H9 (cell line): Measurements from ENCODE around the gene TUNAR. TPM values are rescaled to one million over a fixed set of nuclear protein-coding genes. Genes with fewer than 3 reads are reported as not detected.

Source experiments
- DNase-seq: peaks from one replicate; pipeline ENCODE4 v3.0.0-alpha.2; 2017
- H2AFZ ChIP-seq: one replicate; pipeline ENCODE4 v1.6.1; 2013; ENCODE audit warnings: mild to moderate bottlenecking, low read length, control low read depth, moderate library complexity
- H2AK5ac ChIP-seq: 2 replicates; pipeline ENCODE4 v1.6.1; 2013; ENCODE audit warnings: low read length, control low read depth, mixed read lengths; ENCODE audit not compliant: insufficient read length
- H2BK120ac ChIP-seq: one replicate; pipeline ENCODE4 v1.6.1; 2013; ENCODE audit warnings: low read depth, mild to moderate bottlenecking, low read length, control low read depth, inconsistent platforms; ENCODE audit not compliant: poor library complexity, severe bottlenecking
- H2BK12ac ChIP-seq: 2 replicates; pipeline ENCODE4 v1.6.1; 2013; ENCODE audit warnings: low read length, control low read depth, mixed read lengths, low read depth; ENCODE audit not compliant: insufficient read length
- H2BK15ac ChIP-seq: 2 replicates; pipeline ENCODE4 v1.6.1; 2013; ENCODE audit warnings: low read depth, low read length, control low read depth
- H2BK20ac ChIP-seq: one replicate; pipeline ENCODE4 v1.6.1; 2013; ENCODE audit warnings: low read depth, mild to moderate bottlenecking, low read length, control low read depth, inconsistent platforms; ENCODE audit not compliant: poor library complexity, severe bottlenecking
- H2BK5ac ChIP-seq: 2 replicates; pipeline ENCODE4 v1.6.1; 2013; ENCODE audit warnings: low read length, control low read depth, mixed read lengths; ENCODE audit not compliant: insufficient read length
- H3K14ac ChIP-seq: 2 replicates; pipeline ENCODE4 v1.6.1; 2013; ENCODE audit warnings: low read length, control low read depth; ENCODE audit not compliant: insufficient read depth
- H3K18ac ChIP-seq: 2 replicates; pipeline ENCODE4 v1.6.1; 2013; ENCODE audit warnings: low read depth, mild to moderate bottlenecking, mixed read lengths, low read length, control low read depth; ENCODE audit not compliant: insufficient read length
- H3K23ac ChIP-seq: 2 replicates; pipeline ENCODE4 v1.6.1; 2013; ENCODE audit warnings: low read length, control low read depth, mixed read lengths, low read depth; ENCODE audit not compliant: insufficient read length
- H3K23me2 ChIP-seq: 2 replicates; pipeline ENCODE4 v1.6.1; 2013; ENCODE audit warnings: low read depth, mild to moderate bottlenecking, mixed read lengths, low read length, control low read depth; ENCODE audit not compliant: insufficient read length, poor library complexity, severe bottlenecking
- H3K27ac ChIP-seq: 2 replicates; pipeline ENCODE4 v1.5.1; 2013; ENCODE audit warnings: low read length, control low read depth, mixed read lengths, low read depth; ENCODE audit not compliant: insufficient read length
- H3K27me3 ChIP-seq: 2 replicates; pipeline ENCODE4 v1.6.1; 2013; ENCODE audit warnings: low read length, control low read depth, inconsistent platforms; ENCODE audit not compliant: insufficient read depth
- H3K4ac ChIP-seq: 2 replicates; pipeline ENCODE4 v1.6.1; 2013; ENCODE audit warnings: low read depth, mild to moderate bottlenecking, control low read depth, inconsistent platforms, low read length, moderate library complexity
- H3K4me1 ChIP-seq: 2 replicates; pipeline ENCODE4 v1.6.1; 2013; ENCODE audit warnings: low read length, control low read depth, inconsistent platforms; ENCODE audit not compliant: insufficient read depth
- H3K4me2 ChIP-seq: 2 replicates; pipeline ENCODE4 v1.6.1; 2013; ENCODE audit warnings: low read length, control low read depth, mixed read lengths; ENCODE audit not compliant: insufficient read length, insufficient read depth
- H3K56ac ChIP-seq: 2 replicates; pipeline ENCODE4 v1.6.1; 2013; ENCODE audit warnings: low read depth, mild to moderate bottlenecking, mixed read lengths, low read length, control low read depth; ENCODE audit not compliant: insufficient read length
- H3K79me1 ChIP-seq: 2 replicates; pipeline ENCODE4 v1.6.1; 2013; ENCODE audit warnings: low read depth, mild to moderate bottlenecking, moderate library complexity, low read length, control low read depth, inconsistent platforms; ENCODE audit not compliant: insufficient read depth, poor library complexity, severe bottlenecking
- H3K79me2 ChIP-seq: 2 replicates; pipeline ENCODE4 v1.6.1; 2013; ENCODE audit warnings: low read length, control low read depth, inconsistent platforms; ENCODE audit not compliant: insufficient read depth
- H3K9ac ChIP-seq: 2 replicates; pipeline ENCODE4 v1.6.1; 2013; ENCODE audit warnings: low read length, control low read depth, mixed read lengths; ENCODE audit not compliant: insufficient read length; ENCODE audit errors: extremely low read depth
- H3K9me3 ChIP-seq: one replicate; pipeline ENCODE4 v1.6.1; 2013; ENCODE audit warnings: low read depth, low read length, inconsistent platforms; ENCODE audit not compliant: control insufficient read depth
- H3T11ph ChIP-seq: one replicate; pipeline ENCODE4 v1.6.1; 2013; ENCODE audit warnings: mild to moderate bottlenecking, low read length, control low read depth, inconsistent platforms
- H4K20me1 ChIP-seq: one replicate; pipeline ENCODE4 v1.6.1; 2013; ENCODE audit not compliant: control insufficient read depth, insufficient read length, insufficient read depth
- H4K5ac ChIP-seq: 2 replicates; pipeline ENCODE4 v1.6.1; 2013; ENCODE audit warnings: low read depth, mild to moderate bottlenecking, mixed read lengths, low read length, control low read depth; ENCODE audit not compliant: insufficient read length
- H4K8ac ChIP-seq: replicated peaks from 2 replicates; pipeline ENCODE4 v1.6.1; 2013; ENCODE audit warnings: low read length, control low read depth, mixed read lengths, low read depth; ENCODE audit not compliant: insufficient read length
- H4K91ac ChIP-seq: 2 replicates; pipeline ENCODE4 v1.6.1; 2013; ENCODE audit warnings: low read depth, mild to moderate bottlenecking, moderate library complexity, mixed read lengths, low read length, control low read depth; ENCODE audit not compliant: insufficient read length
- H3K27ac Mint-ChIP-seq, 3 experiments: 2 replicates in 2 of 3; 3 replicates in 1 of 3; pipeline ENCODE4 v1.8.0; 2020 to 2021; ENCODE audit warnings: mixed read lengths in 3 of 3, mild to moderate bottlenecking in 1 of 3, moderate library complexity in 1 of 3
- H3K27me3 Mint-ChIP-seq: 2 replicates; pipeline ENCODE4 v1.8.0; 2021; ENCODE audit warnings: low read depth, mild to moderate bottlenecking, moderate library complexity, mixed read lengths
- H3K36me3 Mint-ChIP-seq, 3 experiments: 2 replicates in 2 of 3; 3 replicates in 1 of 3; pipeline ENCODE4 v1.8.0; 2020 to 2021; ENCODE audit warnings: low read depth in 3 of 3, mixed read lengths in 3 of 3; ENCODE audit not compliant: insufficient read depth in 1 of 3
- H3K4me1 Mint-ChIP-seq, 2 experiments: 2 replicates each; pipeline ENCODE4 v1.8.0; 2020; ENCODE audit warnings: mixed read lengths in 2 of 2
- H3K4me3 Mint-ChIP-seq, 2 experiments: 2 replicates in 1 of 2; 3 replicates in 1 of 2; pipeline ENCODE4 v1.8.0; 2020 to 2021; ENCODE audit warnings: mild to moderate bottlenecking in 2 of 2, mixed read lengths in 2 of 2, moderate library complexity in 1 of 2
- H3K9me3 Mint-ChIP-seq, 2 experiments: 2 replicates in 1 of 2; 3 replicates in 1 of 2; pipeline ENCODE4 v1.8.0; 2020; ENCODE audit warnings: mild to moderate bottlenecking in 2 of 2, mixed read lengths in 2 of 2, moderate library complexity in 1 of 2
- WGBS: extraction: QIAGEN DNeasy Blood & Tissue Kit; methylation state at CpG from one replicate; pipeline ENCODE4 v1.1.7; 2013; ENCODE audit warnings: missing lambda C conversion rate, low lambda C conversion rate, mixed read lengths; ENCODE audit not compliant: insufficient read length; ENCODE audit errors: extremely low coverage; 5-methylcytosine and 5-hydroxymethylcytosine counted together
- total RNA-seq: library from RNA; stranded (reverse); gene quantifications from 2 replicates; pipeline ENCODE4 v1.2.1, GENCODE V29; 2021
- TF ChIP-seq, protein P1 (sequence below): fragments of 200-600 bp; sonication (generic); conservative IDR thresholded peaks from 3 replicates; pipeline ENCODE4 v1.8.0; 2021; ENCODE audit warnings: antibody characterized with exemption, mild to moderate bottlenecking

TUNAR gene
- total RNA-seq, 1 experiment from 2014 or later = 26.2 TPM

DNA sequence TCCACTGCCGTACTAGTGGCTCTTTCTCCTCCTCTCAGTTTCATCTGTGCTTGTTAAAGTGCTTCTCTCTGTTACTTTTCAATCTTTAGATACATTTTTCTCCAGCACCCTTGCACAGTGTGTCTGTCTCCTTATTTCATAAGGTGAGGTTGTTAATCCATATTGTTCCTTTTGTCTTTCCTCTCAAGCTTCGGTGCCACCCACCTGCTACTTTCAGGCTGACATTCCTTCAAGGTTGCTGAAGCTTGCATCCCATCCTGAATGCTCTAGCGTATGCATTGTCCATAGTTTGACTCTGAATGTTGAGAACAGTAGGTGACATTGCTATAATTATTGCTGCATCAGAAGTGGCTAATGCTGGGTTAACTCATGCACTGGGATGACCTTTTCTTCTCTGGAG is 20.6 kb downstream of the TUNAR start:
- H2AK5ac ChIP-seq = no peak overlapping the region
- no peak overlapping the region for H4K8ac ChIP-seq
- no peak overlapping the region for H2BK120ac ChIP-seq
- H3K79me2 ChIP-seq = no peaks in the 10 kb centered on the region; the same call in 1 of the 2 replicates
- no peak overlapping the region for H2BK5ac ChIP-seq
- TF ChIP-seq, protein P1, sequence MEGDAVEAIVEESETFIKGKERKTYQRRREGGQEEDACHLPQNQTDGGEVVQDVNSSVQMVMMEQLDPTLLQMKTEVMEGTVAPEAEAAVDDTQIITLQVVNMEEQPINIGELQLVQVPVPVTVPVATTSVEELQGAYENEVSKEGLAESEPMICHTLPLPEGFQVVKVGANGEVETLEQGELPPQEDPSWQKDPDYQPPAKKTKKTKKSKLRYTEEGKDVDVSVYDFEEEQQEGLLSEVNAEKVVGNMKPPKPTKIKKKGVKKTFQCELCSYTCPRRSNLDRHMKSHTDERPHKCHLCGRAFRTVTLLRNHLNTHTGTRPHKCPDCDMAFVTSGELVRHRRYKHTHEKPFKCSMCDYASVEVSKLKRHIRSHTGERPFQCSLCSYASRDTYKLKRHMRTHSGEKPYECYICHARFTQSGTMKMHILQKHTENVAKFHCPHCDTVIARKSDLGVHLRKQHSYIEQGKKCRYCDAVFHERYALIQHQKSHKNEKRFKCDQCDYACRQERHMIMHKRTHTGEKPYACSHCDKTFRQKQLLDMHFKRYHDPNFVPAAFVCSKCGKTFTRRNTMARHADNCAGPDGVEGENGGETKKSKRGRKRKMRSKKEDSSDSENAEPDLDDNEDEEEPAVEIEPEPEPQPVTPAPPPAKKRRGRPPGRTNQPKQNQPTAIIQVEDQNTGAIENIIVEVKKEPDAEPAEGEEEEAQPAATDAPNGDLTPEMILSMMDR = no peak
- no peak overlapping the region for H2AFZ ChIP-seq
- H3K56ac ChIP-seq = no peak overlapping the region
- no peak overlapping the region for H3K27ac ChIP-seq
- no peak overlapping the region for H2BK12ac ChIP-seq
- H3K9me3 ChIP-seq = no peaks in the 10 kb centered on the region
- Mint-ChIP-seq H3K27ac (peak overlapping the region; percentile 10 to 71 (median 35); a peak in 3 of 7 replicates), H3K36me3 (peaks cover 7 to 21% (median 16%) of the 10 kb centered on the region in 3 experiments; a peak in 5 of 7 replicates), H3K27me3 (peaks cover 1% of the 10 kb centered on the region; the same call in 1 of the 2 replicates), H3K4me1 (peaks cover 54 to 62% of the 10 kb centered on the region in 2 experiments), H3K9me3 (no peaks in the 10 kb centered on the region), H3K4me3 (no peak overlapping the region)
- no peak overlapping the region for H3K4me2 ChIP-seq
- H3K27me3 ChIP-seq = no peaks in the 10 kb centered on the region
- no peak for DNase-seq
- no peak overlapping the region for H3K23ac ChIP-seq
- peaks cover 13% of the 10 kb centered on the region; the same call in 1 of the 2 replicates for H3K4me1 ChIP-seq
- no peak overlapping the region for H3K14ac ChIP-seq
- H3K9ac ChIP-seq = no peak overlapping the region
- no peak overlapping the region for H3K18ac ChIP-seq
- no peak overlapping the region for H3T11ph ChIP-seq
- no CpG with 5 or more reads among the region's 3 CpGs for WGBS
- no peaks in the 10 kb centered on the region for H3K23me2 ChIP-seq
- H4K91ac ChIP-seq = no peak overlapping the region
- H4K5ac ChIP-seq = no peak overlapping the region
- H2BK20ac ChIP-seq = no peak overlapping the region
- H3K4ac ChIP-seq = no peak overlapping the region
- no peaks in the 10 kb centered on the region for H3K79me1 ChIP-seq
- no peak overlapping the region for H2BK15ac ChIP-seq
- no peaks in the 10 kb centered on the region for H4K20me1 ChIP-seq
